Measurements from ENCODE around the gene ADH1A. TPM values are rescaled to one million over a fixed set of nuclear protein-coding genes. Genes with fewer than 3 reads are reported as not detected.

ADH1A gene
- polyA plus RNA-seq, 1 of the 3 experiments (the other 2 are of a cell fraction) = not detected

GRCh38 chr4:99276417-99276816 is 14.4 kb downstream of the ADH1A start (continued):
- TF ChIP-seq IRF3 (IDR thresholded peaks at IDR 0.05; ENCODE audit: low read depth, low read length) = no peak
- no peak for TF ChIP-seq RFX5 (IDR thresholded peaks at IDR 0.05; ENCODE audit: low read length)
- TF ChIP-seq, protein P1, sequence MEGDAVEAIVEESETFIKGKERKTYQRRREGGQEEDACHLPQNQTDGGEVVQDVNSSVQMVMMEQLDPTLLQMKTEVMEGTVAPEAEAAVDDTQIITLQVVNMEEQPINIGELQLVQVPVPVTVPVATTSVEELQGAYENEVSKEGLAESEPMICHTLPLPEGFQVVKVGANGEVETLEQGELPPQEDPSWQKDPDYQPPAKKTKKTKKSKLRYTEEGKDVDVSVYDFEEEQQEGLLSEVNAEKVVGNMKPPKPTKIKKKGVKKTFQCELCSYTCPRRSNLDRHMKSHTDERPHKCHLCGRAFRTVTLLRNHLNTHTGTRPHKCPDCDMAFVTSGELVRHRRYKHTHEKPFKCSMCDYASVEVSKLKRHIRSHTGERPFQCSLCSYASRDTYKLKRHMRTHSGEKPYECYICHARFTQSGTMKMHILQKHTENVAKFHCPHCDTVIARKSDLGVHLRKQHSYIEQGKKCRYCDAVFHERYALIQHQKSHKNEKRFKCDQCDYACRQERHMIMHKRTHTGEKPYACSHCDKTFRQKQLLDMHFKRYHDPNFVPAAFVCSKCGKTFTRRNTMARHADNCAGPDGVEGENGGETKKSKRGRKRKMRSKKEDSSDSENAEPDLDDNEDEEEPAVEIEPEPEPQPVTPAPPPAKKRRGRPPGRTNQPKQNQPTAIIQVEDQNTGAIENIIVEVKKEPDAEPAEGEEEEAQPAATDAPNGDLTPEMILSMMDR (IDR thresholded peaks at IDR 0.05) = no peak
- no peak for TF ChIP-seq CHD2 (IDR thresholded peaks at IDR 0.05; ENCODE audit: low read length, partially characterized antibody)
- no peak for TF ChIP-seq TCF12 (IDR thresholded peaks at IDR 0.05)
- TF ChIP-seq RAD21 (IDR thresholded peaks at IDR 0.05; ENCODE audit: low read length) = no peak
- no peak for TF ChIP-seq MAX (IDR thresholded peaks at IDR 0.05; ENCODE audit: low read depth)

- no peak overlapping the region for H3K4me3 ChIP-seq (ENCODE audit: low read depth in 2 of 2, low read length in 1 of 2)
- H3K9me2 ChIP-seq = no peaks in the 10 kb centered on the region
- no peak overlapping the region for H2AFZ ChIP-seq (ENCODE audit: low read depth)
- no peaks in the 10 kb centered on the region for H3K9me3 ChIP-seq
- no peaks in the 10 kb centered on the region for H4K20me1 ChIP-seq (ENCODE audit: insufficient read depth)
- no peaks in the 10 kb centered on the region for H3K36me3 ChIP-seq (replicated peaks in 1 of 2; ENCODE audit: control insufficient read depth in 1 of 2, insufficient read depth in 2 of 2, low read length in 1 of 2)
- no peaks in the 10 kb centered on the region for H3K4me1 ChIP-seq (ENCODE audit: control insufficient read depth in 1 of 2, insufficient read depth in 2 of 2, low read depth in 1 of 2, low read length in 1 of 2)
- H3K9ac ChIP-seq = no peak overlapping the region
- H3F3A ChIP-seq (replicated peaks; ENCODE audit: insufficient read depth) = no peaks in the 10 kb centered on the region
- no peaks in the 10 kb centered on the region for H3K27me3 ChIP-seq (ENCODE audit: insufficient read depth)
- WGBS (ENCODE audit: low lambda C conversion rate) = 63% methylated on average over 3 of the region's 3 CpGs
- no peak overlapping the region for H3K4me2 ChIP-seq
- no peak overlapping the region for H3K27ac ChIP-seq (ENCODE audit: low read depth in 2 of 2, low read length in 1 of 2)
- CTCF ChIA-PET = no interaction called here
- H3K79me2 ChIP-seq (ENCODE audit: insufficient read depth) = no peaks in the 10 kb centered on the region
- POLR2A ChIA-PET = no interaction called here
- TF ChIP-seq RCOR1 (IDR thresholded peaks at IDR 0.05; ENCODE audit: low read length) (no peak), SIN3A (IDR thresholded peaks at IDR 0.05; ENCODE audit: borderline replicate concordance, low read depth, low read length) (no peak), IRF3 (IDR thresholded peaks at IDR 0.05; ENCODE audit: low read depth, low read length) (no peak), RAD21 (IDR thresholded peaks at IDR 0.05; ENCODE audit: low read length) (no peak), MAX (IDR thresholded peaks at IDR 0.05; ENCODE audit: low read depth) (no peak), NFIC (IDR thresholded peaks at IDR 0.05; ENCODE audit: borderline replicate concordance) (no peak), EP300 (IDR thresholded peaks at IDR 0.05; ENCODE audit: borderline replicate concordance in 1 of 2, low read depth in 1 of 2, low read length in 1 of 2) (no peak), RFX5 (IDR thresholded peaks at IDR 0.05; ENCODE audit: low read length) (no peak), GATA2 (CRISPR knock-in tag; IDR thresholded peaks at IDR 0.05) (no peak), ELF1 (IDR thresholded peaks at IDR 0.05) (no peak), TAF1 (IDR thresholded peaks at IDR 0.05; ENCODE audit: borderline replicate concordance, low read depth, low read length) (no peak), TCF12 (IDR thresholded peaks at IDR 0.05) (no peak), PBX3 (IDR thresholded peaks at IDR 0.05) (no peak), TEAD4 (IDR thresholded peaks at IDR 0.05; ENCODE audit: borderline replicate concordance, insufficient read depth) (no peak), YY1 (IDR thresholded peaks at IDR 0.05; ENCODE audit: low read depth) (no peak), FOXM1 (IDR thresholded peaks at IDR 0.05; ENCODE audit: low read depth) (no peak), SMC3 (IDR thresholded peaks at IDR 0.05; ENCODE audit: low read depth, low read length) (no peak), FOXJ3 (CRISPR knock-in tag; IDR thresholded peaks at IDR 0.05) (no peak), MEF2A (IDR thresholded peaks at IDR 0.05; ENCODE audit: borderline replicate concordance, low read depth) (no peak)
- TF ChIP-seq, protein P2, sequence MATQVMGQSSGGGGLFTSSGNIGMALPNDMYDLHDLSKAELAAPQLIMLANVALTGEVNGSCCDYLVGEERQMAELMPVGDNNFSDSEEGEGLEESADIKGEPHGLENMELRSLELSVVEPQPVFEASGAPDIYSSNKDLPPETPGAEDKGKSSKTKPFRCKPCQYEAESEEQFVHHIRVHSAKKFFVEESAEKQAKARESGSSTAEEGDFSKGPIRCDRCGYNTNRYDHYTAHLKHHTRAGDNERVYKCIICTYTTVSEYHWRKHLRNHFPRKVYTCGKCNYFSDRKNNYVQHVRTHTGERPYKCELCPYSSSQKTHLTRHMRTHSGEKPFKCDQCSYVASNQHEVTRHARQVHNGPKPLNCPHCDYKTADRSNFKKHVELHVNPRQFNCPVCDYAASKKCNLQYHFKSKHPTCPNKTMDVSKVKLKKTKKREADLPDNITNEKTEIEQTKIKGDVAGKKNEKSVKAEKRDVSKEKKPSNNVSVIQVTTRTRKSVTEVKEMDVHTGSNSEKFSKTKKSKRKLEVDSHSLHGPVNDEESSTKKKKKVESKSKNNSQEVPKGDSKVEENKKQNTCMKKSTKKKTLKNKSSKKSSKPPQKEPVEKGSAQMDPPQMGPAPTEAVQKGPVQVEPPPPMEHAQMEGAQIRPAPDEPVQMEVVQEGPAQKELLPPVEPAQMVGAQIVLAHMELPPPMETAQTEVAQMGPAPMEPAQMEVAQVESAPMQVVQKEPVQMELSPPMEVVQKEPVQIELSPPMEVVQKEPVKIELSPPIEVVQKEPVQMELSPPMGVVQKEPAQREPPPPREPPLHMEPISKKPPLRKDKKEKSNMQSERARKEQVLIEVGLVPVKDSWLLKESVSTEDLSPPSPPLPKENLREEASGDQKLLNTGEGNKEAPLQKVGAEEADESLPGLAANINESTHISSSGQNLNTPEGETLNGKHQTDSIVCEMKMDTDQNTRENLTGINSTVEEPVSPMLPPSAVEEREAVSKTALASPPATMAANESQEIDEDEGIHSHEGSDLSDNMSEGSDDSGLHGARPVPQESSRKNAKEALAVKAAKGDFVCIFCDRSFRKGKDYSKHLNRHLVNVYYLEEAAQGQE (IDR thresholded peaks at IDR 0.05; ENCODE audit: low read depth, low read length) = no peak
- no peak for DNase-seq
Observed at GRCh38 chr4:99275885-99276284, 14.9 kb downstream of the ADH1A start.
